HEK293T (cell line): ENCODE results near the gene CFAP251.

Source experiments
- CTCF ChIA-PET: fragments of 350-600 bp; formaldehyde crosslinking; extraction: SDS; loops from one replicate; lab custom pipeline; 2021; ENCODE audit warnings: antibody characterized with exemption, inconsistent platforms; lab: Yijun Ruan, JAX
- POLR2A ChIA-PET: fragments of 350-600 bp; formaldehyde crosslinking; extraction: SDS; loops from one replicate; lab custom pipeline; 2020; ENCODE audit warnings: antibody characterized with exemption, inconsistent platforms; lab: Yijun Ruan, JAX
- DNase-seq: peaks from one replicate; pipeline ENCODE4 v3.0.0; 2012; ENCODE audit warnings: mixed read lengths; ENCODE audit errors: extremely low spot score
- ARNT ChIP-seq: fragments of 450-650 bp; IDR thresholded peaks from 2 replicates; pipeline ENCODE4 v1.6.1; 2017; ENCODE audit warnings: mild to moderate bottlenecking
- BHLHE40 ChIP-seq: fragments of 450-650 bp; IDR thresholded peaks from 2 replicates; pipeline ENCODE4 v1.6.1; 2016; ENCODE audit warnings: mild to moderate bottlenecking, moderate library complexity, borderline replicate concordance
- CTBP1 ChIP-seq: fragments of 450-650 bp; IDR thresholded peaks from 2 replicates; pipeline ENCODE4 v1.6.1; 2016; ENCODE audit warnings: borderline replicate concordance
- ELF4 ChIP-seq: fragments of 450-650 bp; IDR thresholded peaks from 2 replicates; pipeline ENCODE4 v1.6.1; 2017; ENCODE audit warnings: antibody characterized with exemption
- FOXA1 ChIP-seq: fragments of 450-650 bp; IDR thresholded peaks from 2 replicates; pipeline ENCODE4 v1.6.1; 2016; ENCODE audit warnings: mild to moderate bottlenecking
- FOXK2 ChIP-seq: fragments of 450-650 bp; IDR thresholded peaks from 2 replicates; pipeline ENCODE4 v1.6.1; 2016; ENCODE audit warnings: mild to moderate bottlenecking
- FOXM1 ChIP-seq: fragments of 450-650 bp; IDR thresholded peaks from 2 replicates; pipeline ENCODE4 v1.6.1; 2017; ENCODE audit warnings: mild to moderate bottlenecking, borderline replicate concordance
- HDGF ChIP-seq: fragments of 450-650 bp; IDR thresholded peaks from 2 replicates; pipeline ENCODE4 v1.6.1; 2017; ENCODE audit warnings: antibody characterized with exemption, borderline replicate concordance
- L3MBTL2 ChIP-seq: fragments of 450-650 bp; conservative IDR thresholded peaks from 2 replicates; pipeline ENCODE4 v1.6.1; 2016; ENCODE audit warnings: mild to moderate bottlenecking
- LEF1 ChIP-seq: fragments of 450-650 bp; IDR thresholded peaks from 2 replicates; pipeline ENCODE4 v1.6.1; 2017; ENCODE audit warnings: mild to moderate bottlenecking, borderline replicate concordance
- NFRKB ChIP-seq: fragments of 450-650 bp; IDR thresholded peaks from 2 replicates; pipeline ENCODE4 v1.6.1; 2016; ENCODE audit warnings: mild to moderate bottlenecking, moderate library complexity
- PKNOX1 ChIP-seq: fragments of 450-650 bp; IDR thresholded peaks from 2 replicates; pipeline ENCODE4 v1.6.1; 2016
- SP1 ChIP-seq: fragments of 450-650 bp; IDR thresholded peaks from 2 replicates; pipeline ENCODE4 v1.6.1; 2017
- SUZ12 ChIP-seq: fragments of 450-650 bp; IDR thresholded peaks from 2 replicates; pipeline ENCODE4 v1.6.1; 2016; ENCODE audit warnings: mild to moderate bottlenecking
- TARDBP ChIP-seq: fragments of 450-650 bp; IDR thresholded peaks from 2 replicates; pipeline ENCODE4 v1.6.1; 2016
- ZNF384 ChIP-seq: fragments of 450-650 bp; IDR thresholded peaks from 2 replicates; pipeline ENCODE4 v1.6.1; 2016

CFAP251 gene

GRCh38 chr12:122048151-122048550 lies 129.8 kb downstream of the CFAP251 start:
- TF ChIP-seq ARNT (no peak), LEF1 (no peak), NFRKB (no peak), ELF4 (no peak), SP1 (no peak)
- POLR2A ChIA-PET: no interaction called here
- CTCF ChIA-PET: no interaction called here
- no peak for DNase-seq

- ChIA-PET POLR2A (interaction anchor here (1.5 kb wide), 1 partner anchor 13 kb away, joined by 3 read pairs; no protein-coding TSS in a partner anchor), CTCF (no interaction called here)
- no peak for TF ChIP-seq ARNT
- DNase-seq: no peak
Observed at GRCh38 chr12:122049827-122050226, 131.4 kb downstream of the CFAP251 start.

GRCh38 chr12:122050706-122051105 lies 132.3 kb downstream of the CFAP251 start:
- DNase-seq: no peak
- CTCF ChIA-PET: no interaction called here

GRCh38 chr12:122051231-122051876 lies 133.0 kb downstream of the CFAP251 start:
- TF ChIP-seq SUZ12 (no peak), L3MBTL2 (no peak), SP1 (no peak), PKNOX1 (no peak), BHLHE40 (no peak), LEF1 (no peak), FOXM1 (no peak), CTBP1 (no peak), TARDBP (no peak), ZNF384 (no peak)
- ChIA-PET POLR2A (interaction anchor here (1.5 kb wide), 1 partner anchor 12 kb away, joined by 3 read pairs; no protein-coding TSS in a partner anchor), CTCF (interaction anchor here (0.8 kb wide), 1 partner anchor 72 kb away, joined by 3 read pairs; no protein-coding TSS in a partner anchor)
- DNase-seq: no peak

More at GRCh38 chr12:122050706-122051105, 132.3 kb downstream of the CFAP251 start:
- no peak for TF ChIP-seq ZNF384
- TF ChIP-seq SUZ12: no peak
- no peak for TF ChIP-seq CTBP1
- no peak for TF ChIP-seq L3MBTL2
- TF ChIP-seq NFRKB: no peak
- TF ChIP-seq BHLHE40: no peak
- TF ChIP-seq TARDBP: no peak
- TF ChIP-seq ELF4: no peak
- no peak for TF ChIP-seq FOXK2
- no peak for TF ChIP-seq HDGF
- TF ChIP-seq ARNT: no peak
- TF ChIP-seq PKNOX1: no peak
- no peak for TF ChIP-seq FOXM1
- no peak for TF ChIP-seq FOXA1
- no peak for TF ChIP-seq LEF1
- POLR2A ChIA-PET: interaction anchor here (1.5 kb wide), 1 partner anchor 13 kb away, joined by 3 read pairs; no protein-coding TSS in a partner anchor

GRCh38 chr12:122052285-122052684 lies 133.9 kb downstream of the CFAP251 start:
- CTCF ChIA-PET: no interaction called here
- POLR2A ChIA-PET: no interaction called here
- no peak for TF ChIP-seq CTBP1
- TF ChIP-seq ZNF384: no peak
- no peak for DNase-seq
